Epithelial cell of proximal tubule (primary cell): ENCODE data around the gene MEG3. TPM values are rescaled to one million over a fixed set of nuclear protein-coding genes. Genes with fewer than 3 reads are reported as not detected.

Experiments used
- DNase-seq: peaks from one replicate; pipeline ENCODE4 v3.0.0-alpha.2; 2011; ENCODE audit warnings: low read depth
- H3K4me3 ChIP-seq: 2 replicates; pipeline ENCODE4 v1.5.1; 2011; ENCODE audit warnings: low read depth, mild to moderate bottlenecking, low read length
- CTCF ChIP-seq: conservative IDR thresholded peaks from 2 replicates; pipeline ENCODE4 v1.5.1; 2012; ENCODE audit warnings: low read depth, mild to moderate bottlenecking, low read length
- total RNA-seq: library from RNA; depleted of rRNA; stranded (reverse); fragments of >200 nt; gene quantifications from 2 replicates; pipeline ENCODE4 v1.2.3, GENCODE V29; 2015

MEG3 gene
- total RNA-seq, 1 donor from 2014 or later = 26.0 TPM

- no peak for DNase-seq
- no peak overlapping the region for H3K4me3 ChIP-seq
- no peak for TF ChIP-seq CTCF
Measured at GRCh38 chr14:100784523-100785337, 41.2 kb upstream of the MEG3 start.

GRCh38 chr14:100785338-100785615, 40.6 kb upstream of the MEG3 start:
- TF ChIP-seq CTCF = no peak

GRCh38 chr14:100785626-100786025, 40.3 kb upstream of the MEG3 start:
- H3K4me3 ChIP-seq = no peak overlapping the region
- no peak for DNase-seq
- TF ChIP-seq CTCF = no peak

More at GRCh38 chr14:100785338-100785615, 40.6 kb upstream of the MEG3 start:
- DNase-seq = no peak
- H3K4me3 ChIP-seq = no peak overlapping the region

GRCh38 chr14:100786131-100786530, 39.8 kb upstream of the MEG3 start:
- no peak for DNase-seq
- H3K4me3 ChIP-seq = no peak overlapping the region
- TF ChIP-seq CTCF = no peak

- no peak for DNase-seq
- no peak overlapping the region for H3K4me3 ChIP-seq
- TF ChIP-seq CTCF = no peak
Measured at GRCh38 chr14:100786576-100787219, 39.2 kb upstream of the MEG3 start.

- no peak for DNase-seq
- H3K4me3 ChIP-seq = no peak overlapping the region
- TF ChIP-seq CTCF = no peak
Measured at GRCh38 chr14:100787659-100788058, 38.3 kb upstream of the MEG3 start.

GRCh38 chr14:100788517-100788916, 37.4 kb upstream of the MEG3 start:
- no peak overlapping the region for H3K4me3 ChIP-seq
- TF ChIP-seq CTCF = no peak

More at GRCh38 chr14:100788517-100788916, 37.4 kb upstream of the MEG3 start:
- no peak for DNase-seq
